Measurements from ENCODE around the gene FUT9. TPM values are rescaled to one million over a fixed set of nuclear protein-coding genes. Genes with fewer than 3 reads are reported as not detected.
A peak's percentile ranks its signal among the peaks of the same experiment; 100 is the strongest.

FUT9 gene
- total RNA-seq, 2 experiments from 2014 or later, result not detected

GRCh38 chr6:96157018-96157565 is 141.3 kb downstream of the FUT9 start:
- ATAC-seq (ENCODE audit: low read depth) (peak; percentile 56), DNase-seq (no peak)
- H3K27me3 Mint-ChIP-seq, result peaks cover 9% of the 10 kb centered on the region
- peak overlapping the region; percentile 65 for H3K4me3 Mint-ChIP-seq
- no peaks in the 10 kb centered on the region for H3K36me3 Mint-ChIP-seq
- peaks cover 3% of the 10 kb centered on the region for H3K4me1 Mint-ChIP-seq
- POLR2A ChIA-PET, result no interaction called here
- no peaks in the 10 kb centered on the region for H3K9me3 Mint-ChIP-seq
- H3K27ac Mint-ChIP-seq, result peak overlapping the region; percentile 46

GRCh38 chr6:96162711-96163120 is 146.9 kb downstream of the FUT9 start:
- no peak overlapping the region for H3K27ac Mint-ChIP-seq

DNA sequence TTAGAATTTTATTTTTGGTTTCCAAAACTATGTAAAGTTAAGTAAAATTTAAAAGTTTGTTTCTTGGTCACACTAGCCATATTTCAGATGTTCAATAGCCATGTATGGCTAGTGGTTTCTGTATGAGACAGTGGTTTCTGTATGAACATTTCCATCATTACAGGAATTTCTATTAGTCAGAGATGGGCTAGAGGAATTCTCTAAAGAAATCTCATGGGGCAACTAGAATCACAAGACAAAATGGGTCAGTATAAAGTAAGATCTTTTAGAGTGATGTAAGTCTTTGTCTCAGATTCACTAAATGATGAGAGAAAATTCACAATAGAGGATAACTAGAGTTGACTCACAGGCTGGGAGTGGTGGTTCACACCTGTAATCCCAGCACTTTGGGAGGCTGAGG is 149.0 kb downstream of the FUT9 start:
- Mint-ChIP-seq H3K4me3 (no peak overlapping the region), H3K4me1 (no peaks in the 10 kb centered on the region), H3K36me3 (no peaks in the 10 kb centered on the region), H3K27ac (no peak overlapping the region), H3K9me3 (no peaks in the 10 kb centered on the region), H3K27me3 (peaks cover 3% of the 10 kb centered on the region)
- DNase-seq (no peak), ATAC-seq (ENCODE audit: low read depth) (no peak)
- POLR2A ChIA-PET, result no interaction called here

More at GRCh38 chr6:96162711-96163120, 146.9 kb downstream of the FUT9 start:
- Mint-ChIP-seq H3K4me1 (no peaks in the 10 kb centered on the region), H3K27me3 (no peaks in the 10 kb centered on the region), H3K9me3 (no peaks in the 10 kb centered on the region), H3K4me3 (no peak overlapping the region), H3K36me3 (no peaks in the 10 kb centered on the region)
- ATAC-seq (ENCODE audit: low read depth) (no peak), DNase-seq (no peak)
- POLR2A ChIA-PET, result no interaction called here

DNA sequence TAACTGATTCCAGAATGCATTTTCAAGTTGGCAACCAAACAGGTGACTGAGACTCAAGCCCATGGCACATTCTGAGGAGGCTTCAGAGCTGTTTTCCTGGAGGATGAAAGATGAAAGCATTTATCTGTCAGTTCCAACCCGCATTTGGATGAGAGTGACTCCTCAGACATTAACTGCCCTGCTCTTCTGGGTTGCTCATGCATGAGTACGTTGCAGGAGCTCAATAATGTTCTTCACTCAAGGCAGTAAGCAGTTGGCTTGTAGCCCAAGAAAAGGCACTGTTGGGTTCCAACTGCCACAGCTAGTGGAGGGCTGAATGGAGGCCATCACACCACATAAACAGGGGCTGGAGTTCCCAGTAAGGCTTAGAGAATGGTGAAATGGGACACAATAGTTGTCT is 155.3 kb downstream of the FUT9 start:
- H3K36me3 Mint-ChIP-seq, result no peaks in the 10 kb centered on the region
- ATAC-seq (ENCODE audit: low read depth), result no peak

GRCh38 chr6:96184798-96185197 is 169.0 kb downstream of the FUT9 start:
- H3K4me3 Mint-ChIP-seq, result no peak overlapping the region
- no peak for ATAC-seq (ENCODE audit: low read depth)
- no peak overlapping the region for H3K27ac Mint-ChIP-seq
- no peak for DNase-seq
- no peaks in the 10 kb centered on the region for H3K36me3 Mint-ChIP-seq
- no peaks in the 10 kb centered on the region for H3K9me3 Mint-ChIP-seq
- POLR2A ChIA-PET, result no interaction called here
- H3K4me1 Mint-ChIP-seq, result no peaks in the 10 kb centered on the region
- H3K27me3 Mint-ChIP-seq, result no peaks in the 10 kb centered on the region

More for the DNA sequence above, 155.3 kb downstream of the FUT9 start:
- H3K27me3 Mint-ChIP-seq, result peaks cover 3% of the 10 kb centered on the region
- H3K4me3 Mint-ChIP-seq, result no peak overlapping the region
- H3K27ac Mint-ChIP-seq, result no peak overlapping the region
- no peaks in the 10 kb centered on the region for H3K9me3 Mint-ChIP-seq
- POLR2A ChIA-PET, result no interaction called here
- DNase-seq, result no peak
- no peaks in the 10 kb centered on the region for H3K4me1 Mint-ChIP-seq

DNA sequence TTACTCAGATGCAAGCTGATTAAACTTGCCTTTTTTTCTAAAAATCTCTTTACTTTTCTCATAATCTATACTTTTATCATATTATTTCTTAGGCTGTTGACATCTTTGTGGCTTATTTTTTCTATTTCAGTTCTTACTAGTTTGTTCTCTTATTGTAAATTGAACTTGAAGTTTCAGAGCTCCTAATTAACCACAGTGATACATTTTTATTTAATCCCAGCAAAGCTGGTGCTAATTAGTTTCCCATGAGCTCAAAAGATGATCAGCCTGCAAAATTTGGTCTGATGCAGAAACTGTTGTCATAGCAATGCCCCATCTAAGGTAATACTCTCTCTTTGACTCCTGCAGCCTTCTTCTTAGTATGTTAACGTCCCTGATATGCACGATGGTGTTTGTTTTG is 170.3 kb downstream of the FUT9 start:
- Mint-ChIP-seq H3K4me3 (no peak overlapping the region), H3K4me1 (no peaks in the 10 kb centered on the region), H3K9me3 (no peaks in the 10 kb centered on the region), H3K36me3 (no peaks in the 10 kb centered on the region), H3K27ac (no peak overlapping the region), H3K27me3 (no peaks in the 10 kb centered on the region)
- ATAC-seq (ENCODE audit: low read depth) (no peak), DNase-seq (no peak)
- POLR2A ChIA-PET, result no interaction called here

GRCh38 chr6:96186516-96187195 is 170.9 kb downstream of the FUT9 start:
- Mint-ChIP-seq H3K4me1 (no peaks in the 10 kb centered on the region), H3K9me3 (no peaks in the 10 kb centered on the region), H3K27ac (no peak overlapping the region), H3K27me3 (no peaks in the 10 kb centered on the region), H3K36me3 (no peaks in the 10 kb centered on the region), H3K4me3 (no peak overlapping the region)
- POLR2A ChIA-PET, result no interaction called here
- DNase-seq (no peak), ATAC-seq (ENCODE audit: low read depth) (no peak)

GRCh38 chr6:96194675-96195074 is 178.9 kb downstream of the FUT9 start:
- H3K4me3 Mint-ChIP-seq, result no peak overlapping the region
- POLR2A ChIA-PET, result no interaction called here
- no peaks in the 10 kb centered on the region for H3K36me3 Mint-ChIP-seq
- H3K9me3 Mint-ChIP-seq, result peaks cover 1% of the 10 kb centered on the region
- no peaks in the 10 kb centered on the region for H3K27me3 Mint-ChIP-seq
- ATAC-seq (ENCODE audit: low read depth), result no peak
- DNase-seq, result no peak
- no peak overlapping the region for H3K27ac Mint-ChIP-seq
- H3K4me1 Mint-ChIP-seq, result no peaks in the 10 kb centered on the region

GRCh38 chr6:96195272-96195671 is 179.5 kb downstream of the FUT9 start:
- no peaks in the 10 kb centered on the region for H3K4me1 Mint-ChIP-seq
- H3K27me3 Mint-ChIP-seq, result no peaks in the 10 kb centered on the region
- H3K4me3 Mint-ChIP-seq, result no peak overlapping the region
- POLR2A ChIA-PET, result no interaction called here
- no peaks in the 10 kb centered on the region for H3K36me3 Mint-ChIP-seq
- ATAC-seq (ENCODE audit: low read depth) (no peak), DNase-seq (no peak)
- H3K9me3 Mint-ChIP-seq, result peaks cover 1% of the 10 kb centered on the region
- no peak overlapping the region for H3K27ac Mint-ChIP-seq

- Mint-ChIP-seq H3K4me1 (no peaks in the 10 kb centered on the region), H3K4me3 (no peak overlapping the region), H3K9me3 (peaks cover 1% of the 10 kb centered on the region), H3K27ac (no peak overlapping the region), H3K27me3 (no peaks in the 10 kb centered on the region), H3K36me3 (no peaks in the 10 kb centered on the region)
- POLR2A ChIA-PET, result no interaction called here
- DNase-seq (no peak), ATAC-seq (ENCODE audit: low read depth) (no peak)
These were observed 180.9 kb downstream of the FUT9 start for GRCh38 chr6:96196633-96197032.

DNA sequence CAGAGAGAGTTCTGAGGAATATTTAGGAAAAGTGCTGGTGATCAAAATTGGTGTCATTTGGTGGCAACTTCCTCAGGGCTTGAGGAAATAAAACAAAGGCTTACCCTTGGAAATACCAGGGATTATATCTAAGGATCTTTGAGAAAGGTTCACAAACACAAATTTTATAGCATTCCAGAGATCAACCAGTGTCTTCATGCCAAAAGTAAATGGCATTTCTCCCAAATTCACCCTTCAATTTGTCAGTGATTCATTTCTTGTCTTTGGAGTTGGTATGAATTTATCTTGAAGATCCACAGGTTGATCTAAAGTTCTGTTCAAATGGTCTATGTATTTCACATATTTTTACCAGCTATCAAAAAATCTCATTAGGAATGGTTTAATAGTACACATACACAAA is 181.5 kb downstream of the FUT9 start:
- POLR2A ChIA-PET, result no interaction called here
- Mint-ChIP-seq H3K4me1 (no peaks in the 10 kb centered on the region), H3K36me3 (no peaks in the 10 kb centered on the region), H3K4me3 (no peak overlapping the region), H3K9me3 (peaks cover 1% of the 10 kb centered on the region), H3K27me3 (no peaks in the 10 kb centered on the region), H3K27ac (no peak overlapping the region)
- no peak for DNase-seq
- no peak for ATAC-seq (ENCODE audit: low read depth)

DNA sequence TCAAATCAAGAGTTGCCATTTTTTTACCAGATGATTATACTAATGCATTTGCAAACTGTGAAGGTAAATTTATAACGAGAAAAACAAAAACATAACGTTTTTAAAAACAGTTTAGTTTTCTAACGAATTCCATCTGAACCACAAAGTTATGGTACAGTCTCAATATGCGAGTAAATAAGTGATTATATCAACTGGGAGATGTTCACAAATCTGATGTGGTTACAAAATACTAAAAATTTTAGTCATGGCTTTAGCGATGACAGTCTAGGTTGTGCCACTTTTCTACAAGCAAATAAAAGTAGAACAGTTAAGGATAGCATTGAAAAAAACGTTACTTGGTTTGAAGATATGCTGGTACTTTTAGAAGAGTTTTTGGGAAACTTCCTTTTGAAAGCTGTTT is 186.8 kb downstream of the FUT9 start:
- ATAC-seq (ENCODE audit: low read depth), result no peak
- no peak for DNase-seq
- H3K9me3 Mint-ChIP-seq, result no peaks in the 10 kb centered on the region
- no peaks in the 10 kb centered on the region for H3K4me1 Mint-ChIP-seq
- no peaks in the 10 kb centered on the region for H3K36me3 Mint-ChIP-seq
- no peaks in the 10 kb centered on the region for H3K27me3 Mint-ChIP-seq
- POLR2A ChIA-PET, result interaction anchor here (0.6 kb wide), 1 partner anchor 400 kb away, joined by 4 read pairs; no protein-coding TSS in a partner anchor
- no peak overlapping the region for H3K27ac Mint-ChIP-seq
- H3K4me3 Mint-ChIP-seq, result no peak overlapping the region

DNA sequence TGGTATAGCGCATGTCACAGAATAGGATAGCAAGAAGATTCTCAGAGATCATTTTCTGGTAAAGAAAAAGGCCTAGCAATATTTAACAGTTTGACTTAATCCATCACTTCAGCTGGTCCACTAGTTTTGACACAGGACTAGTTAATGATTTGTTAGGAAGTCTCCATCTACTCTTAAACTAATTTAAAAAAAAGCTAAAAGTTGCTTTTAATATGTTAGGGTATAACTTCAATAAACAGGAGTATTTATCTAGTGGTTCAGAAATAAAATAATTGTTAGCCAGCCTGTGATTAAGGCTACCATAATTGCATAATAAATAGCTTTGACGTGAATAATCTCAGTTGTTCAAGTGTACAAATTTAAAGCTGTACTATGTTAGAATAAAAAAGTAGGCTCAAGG is 195.6 kb downstream of the FUT9 start:
- POLR2A ChIA-PET, result no interaction called here
- ATAC-seq (ENCODE audit: low read depth) (no peak), DNase-seq (no peak)
- H3K9me3 Mint-ChIP-seq, result no peaks in the 10 kb centered on the region
- no peak overlapping the region for H3K4me3 Mint-ChIP-seq
- H3K36me3 Mint-ChIP-seq, result no peaks in the 10 kb centered on the region
- H3K27ac Mint-ChIP-seq, result no peak overlapping the region
- H3K4me1 Mint-ChIP-seq, result no peaks in the 10 kb centered on the region
- no peaks in the 10 kb centered on the region for H3K27me3 Mint-ChIP-seq

- no peaks in the 10 kb centered on the region for H3K4me1 Mint-ChIP-seq
- H3K27ac Mint-ChIP-seq, result no peak overlapping the region
- POLR2A ChIA-PET, result no interaction called here
- no peak for ATAC-seq (ENCODE audit: low read depth)
- no peaks in the 10 kb centered on the region for H3K36me3 Mint-ChIP-seq
- no peaks in the 10 kb centered on the region for H3K9me3 Mint-ChIP-seq
- H3K27me3 Mint-ChIP-seq, result no peaks in the 10 kb centered on the region
- no peak for DNase-seq
- no peak overlapping the region for H3K4me3 Mint-ChIP-seq
These were observed 196.3 kb downstream of the FUT9 start for GRCh38 chr6:96212066-96212465.

All from activated naive CD8-positive, alpha-beta T cell treated with anti-CD3 and anti-CD28 coated beads, Interleukin-2, amount 10 ng/mL, durations not matched to agents 7 days and 5 days (primary cell).